Fibroblast of lung (primary cell): ENCODE data around the gene ZNF469. TPM values are rescaled to one million over a fixed set of nuclear protein-coding genes. Genes with fewer than 3 reads are reported as not detected.

Experiments
- DNase-seq, 2 donors: peaks; one replicate each; pipeline versions ENCODE4 v3.0.0 to v3.0.0-alpha.2; 2010; ENCODE audit warnings: low read depth in 2 of 2
- H2AFZ ChIP-seq: 2 replicates; pipeline ENCODE4 v1.5.1; 2012; ENCODE audit warnings: low read length, control low read depth, inconsistent platforms
- H3K27ac ChIP-seq: 2 replicates; pipeline ENCODE4 v1.5.1; 2011; ENCODE audit warnings: low read length, control low read depth; ENCODE audit not compliant: insufficient read depth
- H3K27me3 ChIP-seq: 2 replicates; pipeline ENCODE4 v1.5.1; 2011; ENCODE audit warnings: mild to moderate bottlenecking, low read length; ENCODE audit not compliant: control insufficient read depth, insufficient read depth
- H3K36me3 ChIP-seq: 2 replicates; pipeline ENCODE4 v1.5.1; 2011; ENCODE audit warnings: low read length; ENCODE audit not compliant: control insufficient read depth, insufficient read depth
- H3K4me1 ChIP-seq: 2 replicates; pipeline ENCODE4 v1.5.1; 2011; ENCODE audit warnings: low read length; ENCODE audit not compliant: control insufficient read depth, insufficient read depth; ENCODE audit errors: extremely low read depth
- H3K4me2 ChIP-seq: 2 replicates; pipeline ENCODE4 v1.5.1; 2011; ENCODE audit warnings: low read length, control low read depth; ENCODE audit not compliant: insufficient read depth; ENCODE audit errors: extremely low read depth
- H3K4me3 ChIP-seq, 4 experiments: fragments of 200-600 bp in 1 of 4; sonication (generic) in 1 of 4; replicated peaks in 1 of 4; 2 replicates each; pipeline ENCODE4 v1.5.1; 2011 to 2016; ENCODE audit warnings: low read length in 4 of 4, low read depth in 3 of 4, mild to moderate bottlenecking in 3 of 4, control low read depth in 2 of 4, inconsistent platforms in 1 of 4, mixed read lengths in 1 of 4; ENCODE audit not compliant: insufficient read depth in 1 of 4; ENCODE audit errors: control extremely low read depth in 1 of 4
- H3K79me2 ChIP-seq: 2 replicates; pipeline ENCODE4 v1.5.1; 2012; ENCODE audit warnings: mild to moderate bottlenecking, low read length, inconsistent platforms; ENCODE audit not compliant: control insufficient read depth, insufficient read depth
- H3K9ac ChIP-seq: 2 replicates; pipeline ENCODE4 v1.5.1; 2011; ENCODE audit warnings: mild to moderate bottlenecking, low read length, control low read depth; ENCODE audit not compliant: insufficient read depth
- H3K9me3 ChIP-seq: 2 replicates; pipeline ENCODE4 v1.5.1; 2012; ENCODE audit warnings: low read depth, low read length; ENCODE audit not compliant: control insufficient read depth, insufficient read depth
- H4K20me1 ChIP-seq: 2 replicates; pipeline ENCODE4 v1.5.1; 2011; ENCODE audit warnings: low read length; ENCODE audit not compliant: control insufficient read depth, insufficient read depth; ENCODE audit errors: extremely low read depth
- CTCF ChIP-seq, 2 donors: IDR thresholded peaks in 1 of 2; conservative IDR thresholded peaks in 1 of 2; 1 replicate in 1 of 2; 2 replicates in 1 of 2; pipeline ENCODE4 v1.5.1; 2011 to 2012; ENCODE audit warnings: low read length in 2 of 2, control low read depth in 1 of 2, inconsistent platforms in 1 of 2, low read depth in 1 of 2, mild to moderate bottlenecking in 1 of 2
- EZH2 ChIP-seq: IDR thresholded peaks from 2 replicates; pipeline ENCODE4 v1.5.1; 2012; ENCODE audit warnings: low read length, control low read depth, mild to moderate bottlenecking; ENCODE audit errors: missing control alignments
- polyA plus RNA-seq, 2 donors: library from polyadenylated mRNA; depleted of rRNA in 1 of 2; stranded (reverse) in 1 of 2; unstranded in 1 of 2; fragments of >200 nt; gene quantifications; 2 replicates each; pipeline ENCODE4 v1.2.1, GENCODE V29; 2011 to 2012; ENCODE audit warnings: missing spikeins in 1 of 2
- total RNA-seq: library from RNA; depleted of rRNA; stranded (reverse); fragments of >200 nt; gene quantifications from 2 replicates; pipeline ENCODE4 v1.2.1, GENCODE V29; 2014

Gene ZNF469
- total and polyA plus RNA-seq, 2 donors (not counting 1 experiment from before 2014, with no cell fraction given) = 0.82 to 1.5 TPM

- H3K36me3 ChIP-seq = no peaks in the 10 kb centered on the region
- no peaks in the 10 kb centered on the region for H4K20me1 ChIP-seq
Observed at GRCh38 chr16:88423448-88423850, 40.7 kb downstream of the ZNF469 start.

GRCh38 chr16:88424587-88425235 is 42.0 kb downstream of the ZNF469 start:
- Histone ChIP-seq H3K9ac (no peak overlapping the region), H3K4me3 (no peak overlapping the region), H3K4me1 (no peaks in the 10 kb centered on the region), H4K20me1 (no peaks in the 10 kb centered on the region), H3K9me3 (no peaks in the 10 kb centered on the region), H3K79me2 (no peaks in the 10 kb centered on the region), H3K4me2 (no peak overlapping the region), H3K27ac (no peak overlapping the region), H2AFZ (no peak overlapping the region), H3K27me3 (no peaks in the 10 kb centered on the region), H3K36me3 (no peaks in the 10 kb centered on the region)
- peak; percentile 17 to 21 for DNase-seq
- TF ChIP-seq CTCF (conservative IDR thresholded peaks at IDR 0.05 in 1 of 2, IDR thresholded peaks at IDR 0.05 in 1 of 2; ENCODE audit: low read depth in 1 of 2, low read length in 2 of 2) (no peak), EZH2 (no peak)

More at GRCh38 chr16:88423448-88423850, 40.7 kb downstream of the ZNF469 start:
- DNase-seq = no peak
- no peak overlapping the region for H3K9ac ChIP-seq
- no peak overlapping the region for H3K27ac ChIP-seq
- H2AFZ ChIP-seq = no peak overlapping the region
- H3K4me2 ChIP-seq = no peak overlapping the region
- H3K4me1 ChIP-seq = no peaks in the 10 kb centered on the region
- H3K79me2 ChIP-seq = no peaks in the 10 kb centered on the region
- H3K27me3 ChIP-seq = no peaks in the 10 kb centered on the region
- no peak overlapping the region for H3K4me3 ChIP-seq
- TF ChIP-seq CTCF (conservative IDR thresholded peaks at IDR 0.05 in 1 of 2, IDR thresholded peaks at IDR 0.05 in 1 of 2; ENCODE audit: low read depth in 1 of 2, low read length in 2 of 2) (no peak), EZH2 (no peak)
- no peaks in the 10 kb centered on the region for H3K9me3 ChIP-seq

GRCh38 chr16:88426018-88426417 is 43.3 kb downstream of the ZNF469 start:
- H3K27me3 ChIP-seq = no peaks in the 10 kb centered on the region
- no peaks in the 10 kb centered on the region for H4K20me1 ChIP-seq
- H3K36me3 ChIP-seq = no peaks in the 10 kb centered on the region
- no peak for TF ChIP-seq CTCF (conservative IDR thresholded peaks at IDR 0.05 in 1 of 2, IDR thresholded peaks at IDR 0.05 in 1 of 2; ENCODE audit: low read depth in 1 of 2, low read length in 2 of 2)
- TF ChIP-seq EZH2 = no peak
- no peak overlapping the region for H3K27ac ChIP-seq
- H2AFZ ChIP-seq = no peak overlapping the region
- H3K4me3 ChIP-seq = no peak overlapping the region
- no peak overlapping the region for H3K4me2 ChIP-seq
- H3K9me3 ChIP-seq = no peaks in the 10 kb centered on the region
- H3K9ac ChIP-seq = no peak overlapping the region
- no peak for DNase-seq
- no peaks in the 10 kb centered on the region for H3K79me2 ChIP-seq
- no peaks in the 10 kb centered on the region for H3K4me1 ChIP-seq
